IMR-90 (cell line): ENCODE data around the gene ALOX5AP. TPM values are rescaled to one million over a fixed set of nuclear protein-coding genes. Genes with fewer than 3 reads are reported as not detected.

Experiments used
- ATAC-seq: fragments of 200-7000 bp; cut with Tn5 transposase; 2 replicates; pipeline ENCODE4 v1.9.1; 2020; ENCODE audit warnings: low read depth, mild to moderate bottlenecking, moderate library complexity
- BruUV-seq: library from RNA; stranded (reverse); fragments of 400-500 nt; replicated peaks from 2 replicates; lab custom pipeline; 2021; lab: Mats Ljungman, UMichigan
- CTCF ChIA-PET: fragments of 300-600 bp; formaldehyde crosslinking; extraction: SDS; loops from one replicate; lab custom pipeline; 2021; ENCODE audit warnings: antibody characterized with exemption; lab: Yijun Ruan, JAX
- POLR2A ChIA-PET: fragments of 300-600 bp; sonication (Branson Sonifier 250); formaldehyde crosslinking; loops from one replicate; lab custom pipeline; 2022; ENCODE audit warnings: antibody characterized with exemption; ENCODE audit not compliant: unreplicated experiment; lab: Charles Lee
- DNase-seq: peaks from one replicate; pipeline ENCODE4 v3.0.0; 2013
- H2AFZ ChIP-seq: replicated peaks from 2 replicates; pipeline ENCODE3; 2013; ENCODE audit warnings: low read length, mild to moderate bottlenecking; ENCODE audit not compliant: poor library complexity
- H2AK5ac ChIP-seq: 2 replicates; pipeline ENCODE4 v1.6.1; 2013; ENCODE audit warnings: low read depth, low read length, inconsistent platforms
- H2AK9ac ChIP-seq: replicated peaks from 2 replicates; pipeline ENCODE3; 2013; ENCODE audit warnings: mild to moderate bottlenecking, low read depth, low read length, moderate library complexity; ENCODE audit not compliant: poor library complexity
- H2BK120ac ChIP-seq: 2 replicates; pipeline ENCODE4 v1.6.1; 2013; ENCODE audit warnings: low read depth, low read length, inconsistent platforms
- H2BK15ac ChIP-seq: 3 replicates; pipeline ENCODE4 v1.6.1; 2013; ENCODE audit warnings: low read depth, low read length, inconsistent platforms
- H2BK20ac ChIP-seq: 2 replicates; pipeline ENCODE4 v1.6.1; 2013; ENCODE audit warnings: low read depth, mild to moderate bottlenecking, inconsistent platforms, low read length, moderate library complexity
- H2BK5ac ChIP-seq: 2 replicates; pipeline ENCODE4 v1.6.1; 2013; ENCODE audit warnings: mild to moderate bottlenecking, low read depth, low read length, inconsistent platforms; ENCODE audit not compliant: poor library complexity, severe bottlenecking
- H3K14ac ChIP-seq: replicated peaks from 2 replicates; pipeline ENCODE4 v1.6.1; 2013; ENCODE audit warnings: low read depth, low read length, inconsistent platforms
- H3K18ac ChIP-seq: 2 replicates; pipeline ENCODE4 v1.6.1; 2013; ENCODE audit warnings: low read depth, low read length, control low read depth
- H3K23ac ChIP-seq: 2 replicates; pipeline ENCODE4 v1.6.1; 2013; ENCODE audit warnings: low read depth, low read length, inconsistent platforms
- H3K27ac ChIP-seq: 2 replicates; pipeline ENCODE4 v1.5.1; 2013; ENCODE audit warnings: mild to moderate bottlenecking, control low read depth, low read length; ENCODE audit not compliant: insufficient read depth
- H3K27me3 ChIP-seq: 2 replicates; pipeline ENCODE4 v1.6.1; 2013; ENCODE audit warnings: low read length; ENCODE audit not compliant: control insufficient read depth, insufficient read depth
- H3K36me3 ChIP-seq: 2 replicates; pipeline ENCODE4 v1.6.1; 2013; ENCODE audit warnings: low read length, mixed read lengths; ENCODE audit not compliant: control insufficient read depth, insufficient read depth
- H3K4ac ChIP-seq: 2 replicates; pipeline ENCODE4 v1.6.1; 2013; ENCODE audit warnings: low read depth, low read length, inconsistent platforms
- H3K4me1 ChIP-seq: 2 replicates; pipeline ENCODE4 v1.6.1; 2013; ENCODE audit warnings: low read length, mixed read lengths; ENCODE audit not compliant: control insufficient read depth, insufficient read depth
- H3K4me2 ChIP-seq: 2 replicates; pipeline ENCODE4 v1.6.1; 2013; ENCODE audit warnings: low read depth, mild to moderate bottlenecking, control low read depth, low read length, moderate library complexity
- H3K4me3 ChIP-seq: 2 replicates; pipeline ENCODE4 v1.5.1; 2013; ENCODE audit warnings: low read depth, mild to moderate bottlenecking, control low read depth, low read length, moderate library complexity; ENCODE audit not compliant: insufficient read depth
- H3K56ac ChIP-seq: 2 replicates; pipeline ENCODE4 v1.6.1; 2013; ENCODE audit warnings: low read length, inconsistent platforms; ENCODE audit not compliant: insufficient read depth; ENCODE audit errors: extremely low read depth
- H3K79me1 ChIP-seq, 2 experiments: 2 replicates each; pipeline ENCODE4 v1.6.1; 2013; ENCODE audit warnings: low read length in 2 of 2, inconsistent platforms in 1 of 2, low read depth in 1 of 2
- H3K9ac ChIP-seq: 2 replicates; pipeline ENCODE4 v1.6.1; 2013; ENCODE audit warnings: low read depth, low read length, control low read depth
- H3K9me1 ChIP-seq: 2 replicates; pipeline ENCODE4 v1.6.1; 2013; ENCODE audit warnings: low read length, inconsistent platforms; ENCODE audit not compliant: insufficient read depth
- H3K9me3 ChIP-seq: 2 replicates; pipeline ENCODE4 v1.6.1; 2013; ENCODE audit warnings: low read length; ENCODE audit not compliant: control insufficient read depth, insufficient read depth
- H4K20me1 ChIP-seq: 2 replicates; pipeline ENCODE4 v1.6.1; 2013; ENCODE audit warnings: low read length, inconsistent platforms; ENCODE audit not compliant: insufficient read depth
- H4K5ac ChIP-seq: 2 replicates; pipeline ENCODE4 v1.6.1; 2013; ENCODE audit warnings: mild to moderate bottlenecking, low read depth, low read length, control low read depth
- H4K8ac ChIP-seq, 2 experiments: 2 replicates each; pipeline ENCODE4 v1.6.1; 2013; ENCODE audit warnings: low read depth in 2 of 2, low read length in 2 of 2, control low read depth in 1 of 2, inconsistent platforms in 1 of 2
- H4K91ac ChIP-seq: 2 replicates; pipeline ENCODE4 v1.6.1; 2013; ENCODE audit warnings: low read depth, low read length, inconsistent platforms; ENCODE audit not compliant: insufficient read depth
- BHLHE40 ChIP-seq: fragments of 150-350 bp; IDR thresholded peaks from 2 replicates; pipeline ENCODE4 v1.6.1; 2016; ENCODE audit warnings: mild to moderate bottlenecking, low read depth, low read length
- CEBPB ChIP-seq: IDR thresholded peaks from 2 replicates; pipeline ENCODE4 v1.6.1; 2012; ENCODE audit warnings: low read depth, low read length, improper control_type of control experiment
- CHD1 ChIP-seq: IDR thresholded peaks from 2 replicates; pipeline ENCODE4 v1.6.1; 2012; ENCODE audit warnings: low read depth, low read length, improper control_type of control experiment
- ELK1 ChIP-seq: fragments of 150-350 bp; IDR thresholded peaks from 2 replicates; pipeline ENCODE4 v1.6.1; 2016; ENCODE audit warnings: low read depth, mild to moderate bottlenecking, low read length, moderate library complexity, borderline replicate concordance
- FOS ChIP-seq: fragments of 150-350 bp; IDR thresholded peaks from 2 replicates; pipeline ENCODE4 v1.6.1; 2016; ENCODE audit warnings: low read depth, low read length
- MAFK ChIP-seq: IDR thresholded peaks from 2 replicates; pipeline ENCODE4 v1.6.1; 2012; ENCODE audit warnings: low read depth, low read length, improper control_type of control experiment
- MAZ ChIP-seq: IDR thresholded peaks from 2 replicates; pipeline ENCODE4 v1.6.1; 2012; ENCODE audit warnings: low read depth, mild to moderate bottlenecking, low read length, improper control_type of control experiment, moderate library complexity, borderline replicate concordance
- MXI1 ChIP-seq: IDR thresholded peaks from 2 replicates; pipeline ENCODE4 v1.6.1; 2012; ENCODE audit warnings: low read depth, mild to moderate bottlenecking, low read length, moderate library complexity, borderline replicate concordance
- NFE2L2 ChIP-seq: fragments of 150-350 bp; IDR thresholded peaks from 2 replicates; pipeline ENCODE4 v1.6.1; 2016; ENCODE audit warnings: low read depth, mild to moderate bottlenecking, low read length
- POLR2A ChIP-seq: IDR thresholded peaks from 2 replicates; pipeline ENCODE4 v1.6.1; 2012; ENCODE audit warnings: mild to moderate bottlenecking, low read depth, low read length
- RAD21 ChIP-seq: IDR thresholded peaks from 2 replicates; pipeline ENCODE4 v1.6.1; 2012; ENCODE audit warnings: low read length, improper control_type of control experiment
- RCOR1 ChIP-seq: IDR thresholded peaks from 2 replicates; pipeline ENCODE4 v1.6.1; 2012; ENCODE audit warnings: mild to moderate bottlenecking, low read length, improper control_type of control experiment; ENCODE audit not compliant: insufficient replicate concordance
- RFX5 ChIP-seq: IDR thresholded peaks from 2 replicates; pipeline ENCODE4 v1.8.0; 2012; ENCODE audit warnings: low read depth, mild to moderate bottlenecking, low read length, moderate library complexity
- SMC3 ChIP-seq: fragments of 150-350 bp; IDR thresholded peaks from 2 replicates; pipeline ENCODE4 v1.6.1; 2016; ENCODE audit warnings: low read depth, mild to moderate bottlenecking, antibody characterized with exemption, low read length, moderate library complexity
- WGBS, 2 experiments: methylation state at CpG; one replicate each; pipeline versions ENCODE4 v1.1.5 to v1.1.7; 2013; ENCODE audit warnings: missing lambda C conversion rate in 2 of 2; ENCODE audit not compliant: insufficient read length in 1 of 2; ENCODE audit errors: extremely low coverage in 2 of 2; 5-methylcytosine and 5-hydroxymethylcytosine counted together
- dilution Hi-C: fragments of 300-500 bp; cut with HindIII; formaldehyde crosslinking; loops from one replicate; pipeline ENCODE4 v1.14.3; 2018; ENCODE audit warnings: low sequenced_read_pairs; ENCODE audit not compliant: unreplicated experiment
- in situ Hi-C: fragments of 300-500 bp; cut with MboI; formaldehyde crosslinking; loops from 3 replicates; pipeline ENCODE4 v1.14.3; 2019; ENCODE audit warnings: low sequenced_read_pairs, inconsistent platforms, mixed read lengths
- intact Hi-C: fragments of 100-400 bp; cut with micrococcal nuclease; formaldehyde crosslinking; loops from 2 replicates; pipeline ENCODE4 v1.10.0; 2022
- polyA plus RNA-seq, 3 experiments: library from polyadenylated mRNA; depleted of rRNA; stranded (reverse); fragments of >200 nt; gene quantifications; 2 replicates each; pipeline ENCODE4 v1.2.3, GENCODE V29; 2012; ENCODE audit warnings: low replicate concordance in 1 of 3
- total RNA-seq: library from RNA; depleted of rRNA; stranded (reverse); fragments of >200 nt; gene quantifications from 2 replicates; pipeline ENCODE4 v1.2.3, GENCODE V29; 2012
- TF ChIP-seq, protein P1 (sequence below): conservative IDR thresholded peaks from 2 replicates; pipeline ENCODE4 v1.5.1; 2012; ENCODE audit warnings: mild to moderate bottlenecking, low read depth, low read length, improper control_type of control experiment

Gene ALOX5AP
- total and polyA plus RNA-seq, 2 of the 4 experiments (the other 2 are of a cell fraction): 0.62 TPM; not detected in 1

DNA sequence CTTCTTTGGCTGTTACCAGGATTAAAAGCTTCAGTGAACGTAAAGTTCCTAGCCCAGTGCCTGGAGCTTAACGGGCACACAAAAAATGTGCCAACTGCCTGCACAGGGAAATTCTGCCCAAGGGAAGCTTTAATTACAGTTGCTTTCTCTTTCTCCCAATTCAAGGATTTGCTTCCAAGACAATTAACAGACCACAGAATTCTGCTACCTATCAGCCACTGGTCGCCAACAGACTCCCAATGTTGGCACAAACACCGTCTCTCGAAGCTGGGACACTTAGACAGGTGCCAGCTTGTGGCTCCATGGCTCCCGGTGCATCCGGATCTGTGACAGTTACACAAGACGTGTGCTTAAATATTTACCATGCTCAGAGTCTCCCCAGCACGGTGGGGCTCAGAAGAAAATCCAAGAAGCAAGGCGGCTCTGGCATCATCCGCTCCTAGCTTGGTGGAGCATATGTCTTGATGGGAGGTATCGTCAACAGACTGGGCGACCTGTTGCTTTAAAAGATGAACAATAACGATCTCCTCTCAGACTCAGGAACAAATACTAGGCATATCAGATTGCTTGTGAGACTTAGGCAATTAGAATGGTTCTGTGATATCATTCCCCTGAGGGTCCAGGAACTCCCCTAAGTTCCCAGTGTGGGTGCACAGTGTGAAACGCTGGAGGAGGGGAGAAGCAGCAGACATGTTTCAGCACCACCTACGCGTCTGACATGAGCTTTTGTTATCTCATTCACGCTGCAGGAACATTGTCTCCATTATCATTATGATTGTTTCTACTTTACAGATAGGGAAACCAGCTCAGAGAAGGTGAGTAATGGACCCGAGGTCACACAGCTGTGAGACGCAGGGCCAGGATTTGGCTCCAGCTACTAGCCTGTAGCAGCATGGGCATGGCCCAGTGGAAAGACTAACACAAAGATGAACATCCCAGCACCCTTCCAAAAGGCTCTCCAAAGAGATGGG is 61.6 kb downstream of the ALOX5AP start:
- Histone ChIP-seq H3K18ac (peak overlapping the region; percentile 38), H2AK5ac (peak overlapping the region; percentile 83), H4K5ac (peak overlapping the region; percentile 41), H2AFZ (no peak overlapping the region), H3K9me1 (peaks cover 12% of the 10 kb centered on the region), H3K79me1 (no peaks in the 10 kb centered on the region), H2BK20ac (peak overlapping the region; percentile 69), H4K8ac (peak overlapping the region; percentile 26 to 64), H2AK9ac (no peak overlapping the region), H3K27me3 (no peaks in the 10 kb centered on the region), H2BK5ac (peak overlapping the region; percentile 57), H4K91ac (peak overlapping the region; percentile 88), H3K27ac (0 out of 2 replicates have a peak overlapping the region, but pooled peaks have one; percentile 20), H3K4me3 (no peak overlapping the region), H3K9me3 (no peaks in the 10 kb centered on the region), H2BK15ac (peak overlapping the region; percentile 89; the same call in 2 of the 3 replicates), H3K4ac (peak overlapping the region; percentile 68), H3K4me1 (peaks cover 36% of the 10 kb centered on the region), H3K36me3 (no peaks in the 10 kb centered on the region), H3K23ac (peak overlapping the region; percentile 55), H2BK120ac (peak overlapping the region; percentile 94), H3K56ac (peak overlapping the region; percentile 30; the same call in 1 of the 2 replicates), H4K20me1 (no peaks in the 10 kb centered on the region), H3K4me2 (peak overlapping the region; percentile 58), H3K14ac (peak overlapping the region; percentile 51), H3K9ac (no peak overlapping the region; the same call in 1 of the 2 replicates)
- dilution Hi-C loops (no loop called here), in situ Hi-C loops (loop anchor here (5.0 kb wide), 1 partner anchor 115 kb away; no protein-coding TSS in a partner anchor), intact Hi-C loops (no loop called here)
- CTCF ChIA-PET: interaction anchor here (0.5 to 0.6 kb wide), 3 partner anchors 273 to 633 kb away, joined by 3 read pairs; no protein-coding TSS in a partner anchor
- no TSS peak for BruUV-seq
- WGBS, 2 experiments: 72% methylated on average over 7 of the region's 20 CpGs; no CpG with 5 or more reads in 1 of the 2 experiments
- DNase-seq (peak; percentile 44), ATAC-seq (no peak)
- POLR2A ChIA-PET: no interaction called here
- TF ChIP-seq BHLHE40 (no peak), NFE2L2 (no peak), ELK1 (no peak), RAD21 (no peak), RFX5 (no peak), MXI1 (no peak), FOS (no peak), POLR2A (no peak), RCOR1 (peak; percentile 82), CEBPB (no peak), MAZ (no peak), CHD1 (no peak), SMC3 (0 out of 2 replicates have a peak, but pooled peaks have one; percentile 3), MAFK (no peak)
- TF ChIP-seq, protein P1, sequence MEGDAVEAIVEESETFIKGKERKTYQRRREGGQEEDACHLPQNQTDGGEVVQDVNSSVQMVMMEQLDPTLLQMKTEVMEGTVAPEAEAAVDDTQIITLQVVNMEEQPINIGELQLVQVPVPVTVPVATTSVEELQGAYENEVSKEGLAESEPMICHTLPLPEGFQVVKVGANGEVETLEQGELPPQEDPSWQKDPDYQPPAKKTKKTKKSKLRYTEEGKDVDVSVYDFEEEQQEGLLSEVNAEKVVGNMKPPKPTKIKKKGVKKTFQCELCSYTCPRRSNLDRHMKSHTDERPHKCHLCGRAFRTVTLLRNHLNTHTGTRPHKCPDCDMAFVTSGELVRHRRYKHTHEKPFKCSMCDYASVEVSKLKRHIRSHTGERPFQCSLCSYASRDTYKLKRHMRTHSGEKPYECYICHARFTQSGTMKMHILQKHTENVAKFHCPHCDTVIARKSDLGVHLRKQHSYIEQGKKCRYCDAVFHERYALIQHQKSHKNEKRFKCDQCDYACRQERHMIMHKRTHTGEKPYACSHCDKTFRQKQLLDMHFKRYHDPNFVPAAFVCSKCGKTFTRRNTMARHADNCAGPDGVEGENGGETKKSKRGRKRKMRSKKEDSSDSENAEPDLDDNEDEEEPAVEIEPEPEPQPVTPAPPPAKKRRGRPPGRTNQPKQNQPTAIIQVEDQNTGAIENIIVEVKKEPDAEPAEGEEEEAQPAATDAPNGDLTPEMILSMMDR: no peak
